ENCODE results near the gene RABL6. TPM values are rescaled to one million over a fixed set of nuclear protein-coding genes. Genes with fewer than 3 reads are reported as not detected.
"Not testable (repeated sequence)": the region's sequence is repeated elsewhere in the genome, so short reads cannot be mapped to it uniquely, and the experiment has no call there.

RABL6 gene
- polyA plus RNA-seq, 3 donors from 2014 or later, result 5.4 to 24.6 (median 11.0) TPM

- H3K36me3 Mint-ChIP-seq, result no peaks in the 10 kb centered on the region
- no peak overlapping the region for H3K27ac Mint-ChIP-seq
- no peak overlapping the region for H3K4me3 Mint-ChIP-seq
- no peaks in the 10 kb centered on the region for H3K9me3 Mint-ChIP-seq
- no peak for DNase-seq
- H3K27me3 Mint-ChIP-seq (ENCODE audit: low read depth in 3 of 3), result peaks cover 0 to 10% (median 8%) of the 10 kb centered on the region in 3 donors
- H3K4me1 Mint-ChIP-seq, result peaks cover 0 to 3% of the 10 kb centered on the region in 2 donors
Observed at GRCh38 chr9:136857581-136858412, 50.0 kb downstream of the RABL6 start.

- no peak overlapping the region for H3K4me3 Mint-ChIP-seq
- H3K4me1 Mint-ChIP-seq, result peaks cover 3 to 4% of the 10 kb centered on the region in 2 donors
- H3K9me3 Mint-ChIP-seq, result no peaks in the 10 kb centered on the region
- DNase-seq, result no peak
- no peak overlapping the region for H3K27ac Mint-ChIP-seq
- H3K36me3 Mint-ChIP-seq, result no peaks in the 10 kb centered on the region
- H3K27me3 Mint-ChIP-seq (ENCODE audit: low read depth in 3 of 3), result peaks cover 0 to 10% (median 8%) of the 10 kb centered on the region in 3 donors
Observed at GRCh38 chr9:136858452-136858843, 50.7 kb downstream of the RABL6 start.

- DNase-seq, result no peak
- Mint-ChIP-seq H3K4me1 (peaks cover 10% of the 10 kb centered on the region in 2 donors), H3K36me3 (peaks cover 3 to 4% (median 3%) of the 10 kb centered on the region in 3 donors), H3K9me3 (no peaks in the 10 kb centered on the region), H3K27me3 (ENCODE audit: low read depth in 3 of 3) (peaks cover 0 to 10% (median 8%) of the 10 kb centered on the region in 3 donors), H3K4me3 (no peak overlapping the region), H3K27ac (no peak overlapping the region)
Observed at GRCh38 chr9:136858844-136859757, 51.4 kb downstream of the RABL6 start.

GRCh38 chr9:136860529-136860928 lies 52.8 kb downstream of the RABL6 start:
- Mint-ChIP-seq H3K4me3 (no peak overlapping the region), H3K36me3 (peaks cover 3 to 4% (median 3%) of the 10 kb centered on the region in 3 donors), H3K27me3 (ENCODE audit: low read depth in 3 of 3) (peaks cover 0 to 10% (median 8%) of the 10 kb centered on the region in 3 donors), H3K4me1 (peaks cover 20 to 21% of the 10 kb centered on the region in 2 donors), H3K9me3 (no peaks in the 10 kb centered on the region), H3K27ac (peak overlapping the region in 3 of 6 donors; percentile 13 to 58 (median 57))
- no peak for DNase-seq

- no peak for DNase-seq
- peaks cover 0 to 9% (median 8%) of the 10 kb centered on the region in 3 donors for H3K27me3 Mint-ChIP-seq (ENCODE audit: low read depth in 3 of 3)
- H3K27ac Mint-ChIP-seq, result peak overlapping the region in 1 of 6 donors; percentile 57
- no peaks in the 10 kb centered on the region for H3K9me3 Mint-ChIP-seq
- H3K4me3 Mint-ChIP-seq, result no peak overlapping the region
- peaks cover 20 to 21% of the 10 kb centered on the region in 2 donors for H3K4me1 Mint-ChIP-seq
- H3K36me3 Mint-ChIP-seq, result peaks cover 3 to 4% (median 3%) of the 10 kb centered on the region in 3 donors
Observed at GRCh38 chr9:136860933-136861873, 53.5 kb downstream of the RABL6 start.

GRCh38 chr9:136861874-136862457 lies 54.2 kb downstream of the RABL6 start:
- Mint-ChIP-seq H3K4me1 (peaks cover 20 to 21% of the 10 kb centered on the region in 2 donors), H3K27me3 (ENCODE audit: low read depth in 3 of 3) (peaks cover 0 to 8% (median 4%) of the 10 kb centered on the region in 3 donors), H3K4me3 (no peak overlapping the region), H3K36me3 (peaks cover 3 to 4% (median 3%) of the 10 kb centered on the region in 3 donors), H3K9me3 (no peaks in the 10 kb centered on the region), H3K27ac (no peak overlapping the region)
- no peak for DNase-seq

GRCh38 chr9:136862849-136863622 lies 55.3 kb downstream of the RABL6 start:
- Mint-ChIP-seq H3K4me3 (no peak overlapping the region), H3K27me3 (ENCODE audit: low read depth in 3 of 3) (peaks cover 0 to 8% (median 3%) of the 10 kb centered on the region in 3 donors), H3K27ac (peak overlapping the region in 1 of 6 donors; percentile 17), H3K9me3 (no peaks in the 10 kb centered on the region), H3K36me3 (peaks cover 3 to 4% (median 3%) of the 10 kb centered on the region in 3 donors), H3K4me1 (peaks cover 23 to 25% of the 10 kb centered on the region in 2 donors)
- no peak for DNase-seq

GRCh38 chr9:136863623-136864273 lies 56.0 kb downstream of the RABL6 start:
- H3K27ac Mint-ChIP-seq, result peak overlapping the region in 4 of 6 donors; percentile 17 to 75 (median 43)
- H3K9me3 Mint-ChIP-seq, result no peaks in the 10 kb centered on the region
- peaks cover 3 to 4% (median 3%) of the 10 kb centered on the region in 3 donors for H3K36me3 Mint-ChIP-seq
- peaks cover 0 to 6% (median 3%) of the 10 kb centered on the region in 3 donors for H3K27me3 Mint-ChIP-seq (ENCODE audit: low read depth in 3 of 3)
- no peak for DNase-seq
- H3K4me3 Mint-ChIP-seq, result peak overlapping the region in 3 of 5 donors; percentile 18 to 54 (median 27)
- peaks cover 23 to 25% of the 10 kb centered on the region in 2 donors for H3K4me1 Mint-ChIP-seq

- H3K36me3 Mint-ChIP-seq, result peaks cover 3 to 4% (median 3%) of the 10 kb centered on the region in 3 donors
- H3K9me3 Mint-ChIP-seq, result no peaks in the 10 kb centered on the region
- DNase-seq, result no peak
- H3K4me1 Mint-ChIP-seq, result peaks cover 23 to 25% of the 10 kb centered on the region in 2 donors
- peak overlapping the region; percentile 35 to 92 (median 80) for H3K27ac Mint-ChIP-seq
- peak overlapping the region; percentile 68 to 90 (median 84) for H3K4me3 Mint-ChIP-seq
- peaks cover 0 to 3% (median 3%) of the 10 kb centered on the region in 3 donors for H3K27me3 Mint-ChIP-seq (ENCODE audit: low read depth in 3 of 3)
Observed at GRCh38 chr9:136865041-136865767, 57.5 kb downstream of the RABL6 start.

- peaks cover 3 to 4% (median 3%) of the 10 kb centered on the region in 3 donors for H3K36me3 Mint-ChIP-seq
- peak overlapping the region in 5 of 6 donors; percentile 75 to 92 (median 80) for H3K27ac Mint-ChIP-seq
- H3K9me3 Mint-ChIP-seq, result no peaks in the 10 kb centered on the region
- peak overlapping the region; percentile 68 to 90 (median 84) for H3K4me3 Mint-ChIP-seq
- DNase-seq, result no peak
- peaks cover 20 to 25% of the 10 kb centered on the region in 2 donors for H3K4me1 Mint-ChIP-seq
- H3K27me3 Mint-ChIP-seq (ENCODE audit: low read depth in 3 of 3), result peaks cover 0 to 3% (median 3%) of the 10 kb centered on the region in 3 donors
Observed at GRCh38 chr9:136865768-136866103, 58.0 kb downstream of the RABL6 start.

GRCh38 chr9:136866898-136867421 lies 59.2 kb downstream of the RABL6 start:
- H3K27ac Mint-ChIP-seq, result peak overlapping the region in 5 of 6 donors; percentile 23 to 84 (median 62)
- not testable (repeated sequence) for DNase-seq; H3K27me3 Mint-ChIP-seq (ENCODE audit: low read depth in 3 of 3); H3K9me3 Mint-ChIP-seq; H3K36me3 Mint-ChIP-seq
- peak overlapping the region; percentile 61 to 78 (median 68) for H3K4me3 Mint-ChIP-seq
- H3K4me1 Mint-ChIP-seq, result peaks cover 20 to 25% of the 10 kb centered on the region in 2 donors
